SK-N-MC (cell line): ENCODE data around the gene DIAPH1.

ENCODE experiments used
- EZH2 ChIP-seq: fragments of 200-600 bp; sonication (generic); IDR thresholded peaks from one replicate; pipeline ENCODE4 v1.6.1; 2017; ENCODE audit warnings: antibody characterized with exemption
- FOXP2 ChIP-seq: optimal IDR thresholded peaks from 2 replicates; pipeline ENCODE3; 2011; ENCODE audit warnings: mild to moderate bottlenecking, moderate library complexity; ENCODE audit not compliant: insufficient read depth; ENCODE audit errors: extremely low read length, control extremely low read depth
- POLR2AphosphoS5 ChIP-seq: IDR thresholded peaks from 2 replicates; pipeline ENCODE4 v1.6.1; 2012; ENCODE audit warnings: mild to moderate bottlenecking, low read depth, low read length, borderline replicate concordance

- TF ChIP-seq POLR2AphosphoS5 (no peak), EZH2 (no peak), FOXP2 (no peak)
Observed at GRCh38 chr5:141484310-141484640, 134.5 kb downstream of the DIAPH1 start.
